Astrocyte (in vitro differentiated cells and primary cell): ENCODE results near the gene ANKRD36C. TPM values are rescaled to one million over a fixed set of nuclear protein-coding genes. Genes with fewer than 3 reads are reported as not detected.
A peak's percentile ranks its signal among the peaks of the same experiment; 100 is the strongest.
"Not testable (repeated sequence)": the region's sequence is repeated elsewhere in the genome, so short reads cannot be mapped to it uniquely, and the experiment has no call there.

ENCODE experiments used
- DNase-seq: peaks from one replicate; pipeline ENCODE4 v3.0.0-alpha.2; 2010; ENCODE audit warnings: low read depth
- FAIRE-seq: peaks from 2 replicates; lab custom pipeline; 2011; peaks lifted over from hg19 to GRCh38; lab: Jason Lieb, UNC
- H2AFZ ChIP-seq: 2 replicates; pipeline ENCODE4 v1.6.0; 2012; ENCODE audit warnings: low read depth, low read length, inconsistent platforms
- H3K27ac ChIP-seq: 2 replicates; pipeline ENCODE4 v1.5.1; 2011; ENCODE audit warnings: low read depth, low read length, inconsistent platforms
- H3K27me3 ChIP-seq: 2 replicates; pipeline ENCODE4 v1.6.0; 2011; ENCODE audit warnings: low read length, inconsistent platforms; ENCODE audit not compliant: insufficient read depth
- H3K36me3 ChIP-seq: 2 replicates; pipeline ENCODE4 v1.5.1; 2011; ENCODE audit warnings: low read length, inconsistent platforms; ENCODE audit not compliant: insufficient read depth
- H3K4me1 ChIP-seq: 2 replicates; pipeline ENCODE4 v1.5.1; 2011; ENCODE audit warnings: low read length, inconsistent platforms; ENCODE audit not compliant: insufficient read depth
- H3K4me2 ChIP-seq: 2 replicates; pipeline ENCODE4 v1.6.0; 2012; ENCODE audit warnings: low read length, inconsistent platforms
- H3K4me3 ChIP-seq: 2 replicates; pipeline ENCODE4 v1.5.1; 2011; ENCODE audit warnings: low read depth, mild to moderate bottlenecking, low read length, inconsistent platforms; ENCODE audit not compliant: insufficient read depth
- H3K79me2 ChIP-seq: 2 replicates; pipeline ENCODE4 v1.6.0; 2012; ENCODE audit warnings: mild to moderate bottlenecking, low read length, inconsistent platforms; ENCODE audit not compliant: insufficient read depth
- H3K9ac ChIP-seq: 2 replicates; pipeline ENCODE4 v1.6.0; 2012; ENCODE audit warnings: mild to moderate bottlenecking, low read length, inconsistent platforms
- H3K9me3 ChIP-seq: 2 replicates; pipeline ENCODE4 v1.5.1; 2012; ENCODE audit warnings: low read depth, mild to moderate bottlenecking, low read length, inconsistent platforms; ENCODE audit not compliant: insufficient read depth
- H4K20me1 ChIP-seq: 2 replicates; pipeline ENCODE4 v1.6.0; 2012; ENCODE audit warnings: low read length, inconsistent platforms; ENCODE audit not compliant: insufficient read depth
- H3K27ac Mint-ChIP-seq: one replicate; pipeline ENCODE4 v1.8.0; 2021; ENCODE audit warnings: mild to moderate bottlenecking, mixed read lengths; ENCODE audit not compliant: unreplicated experiment
- H3K27me3 Mint-ChIP-seq: one replicate; pipeline ENCODE4 v1.8.0; 2021; ENCODE audit warnings: low read depth, mixed read lengths; ENCODE audit not compliant: unreplicated experiment
- H3K36me3 Mint-ChIP-seq: one replicate; pipeline ENCODE4 v1.8.0; 2021; ENCODE audit warnings: low read depth, mixed read lengths; ENCODE audit not compliant: unreplicated experiment
- H3K4me1 Mint-ChIP-seq: one replicate; pipeline ENCODE4 v1.8.0; 2021; ENCODE audit warnings: low read depth, mixed read lengths; ENCODE audit not compliant: unreplicated experiment
- H3K4me3 Mint-ChIP-seq: one replicate; pipeline ENCODE4 v1.8.0; 2021; ENCODE audit warnings: mild to moderate bottlenecking, moderate library complexity, mixed read lengths; ENCODE audit not compliant: unreplicated experiment
- H3K9me3 Mint-ChIP-seq: one replicate; pipeline ENCODE4 v1.8.0; 2021; ENCODE audit warnings: mild to moderate bottlenecking, mixed read lengths; ENCODE audit not compliant: unreplicated experiment
- total RNA-seq: library from RNA; stranded (reverse); gene quantifications from 2 replicates; pipeline ENCODE4 v1.2.1, GENCODE V29; 2021

The ANKRD36C gene
- total RNA-seq, 1 donor from 2014 or later, result 24.7 TPM

DNA sequence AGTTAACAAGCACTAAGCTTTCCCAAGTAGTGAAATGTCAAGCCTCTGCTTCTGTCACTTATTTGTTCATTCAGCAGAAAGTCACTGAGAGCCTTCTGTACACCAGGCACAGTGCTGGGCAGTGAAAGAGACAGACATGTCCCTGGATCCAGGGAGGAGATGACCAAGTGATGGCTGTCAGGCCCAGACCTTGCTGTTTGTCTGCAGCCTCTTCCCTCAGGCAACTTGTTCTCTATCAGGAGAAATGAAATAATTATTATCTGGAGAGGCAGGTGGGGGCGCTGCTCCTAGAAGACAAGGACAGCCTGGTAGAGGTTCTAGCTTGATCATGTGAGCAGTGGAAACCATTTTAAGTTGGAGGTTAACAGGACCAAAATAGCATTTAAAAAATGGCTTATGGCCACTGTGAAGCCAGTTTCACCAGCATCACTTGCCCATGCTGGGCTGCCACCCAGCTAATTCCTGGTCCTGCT is 21.2 kb upstream of the ANKRD36C start:
- not testable (repeated sequence) for FAIRE-seq, H3K4me3 ChIP-seq, H3K4me2 ChIP-seq, H3K36me3 ChIP-seq, H3K9me3 Mint-ChIP-seq, H3K79me2 ChIP-seq, DNase-seq, H4K20me1 ChIP-seq, H3K9ac ChIP-seq, H3K27me3 ChIP-seq, H3K27ac ChIP-seq, H3K4me1 Mint-ChIP-seq, H3K9me3 ChIP-seq, H3K4me3 Mint-ChIP-seq, H3K27me3 Mint-ChIP-seq, H3K27ac Mint-ChIP-seq, H3K36me3 Mint-ChIP-seq, H2AFZ ChIP-seq, H3K4me1 ChIP-seq

DNA sequence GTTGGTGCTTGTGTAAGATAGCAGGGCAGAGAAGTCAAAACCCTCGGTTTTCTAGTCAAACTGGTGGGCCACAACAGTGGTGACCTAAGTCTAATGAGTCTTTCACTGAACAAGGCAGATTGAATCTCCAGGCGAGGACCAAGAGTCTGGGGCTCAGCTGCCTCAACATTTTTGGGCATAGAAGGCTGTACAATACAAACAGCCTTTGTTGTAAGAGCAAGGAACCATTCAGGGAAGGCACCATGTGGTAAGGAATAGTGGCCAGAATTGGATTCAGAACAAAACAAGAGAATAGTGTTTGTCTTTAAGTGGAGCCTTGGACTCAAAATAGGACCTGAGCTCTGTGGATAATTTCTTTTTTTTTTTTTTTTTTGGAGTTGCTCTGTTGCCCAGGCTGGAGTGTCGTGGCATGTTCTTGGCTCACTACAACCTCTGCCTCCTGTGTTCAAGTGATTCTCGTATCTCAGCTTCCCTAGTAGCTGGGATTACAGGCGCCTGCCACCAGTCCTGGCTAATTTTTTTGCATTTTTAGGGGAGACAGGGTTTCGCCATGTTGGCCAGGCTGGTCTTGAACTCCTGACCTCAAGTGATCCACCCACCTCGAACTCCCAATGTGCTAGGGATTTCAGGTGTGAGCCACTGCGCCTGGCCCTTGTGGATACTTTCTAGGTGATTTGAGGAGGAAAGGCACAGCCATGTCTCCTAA is 20.6 kb upstream of the ANKRD36C start:
- not testable (repeated sequence) for H3K36me3 Mint-ChIP-seq, H3K27ac ChIP-seq, H3K4me1 Mint-ChIP-seq, H3K4me2 ChIP-seq, H3K4me3 Mint-ChIP-seq, DNase-seq, H3K27ac Mint-ChIP-seq, H3K9me3 Mint-ChIP-seq, H3K4me1 ChIP-seq, H3K9me3 ChIP-seq, FAIRE-seq, H3K27me3 Mint-ChIP-seq, H2AFZ ChIP-seq, H3K27me3 ChIP-seq, H3K4me3 ChIP-seq, H3K36me3 ChIP-seq, H4K20me1 ChIP-seq, H3K79me2 ChIP-seq, H3K9ac ChIP-seq

DNA sequence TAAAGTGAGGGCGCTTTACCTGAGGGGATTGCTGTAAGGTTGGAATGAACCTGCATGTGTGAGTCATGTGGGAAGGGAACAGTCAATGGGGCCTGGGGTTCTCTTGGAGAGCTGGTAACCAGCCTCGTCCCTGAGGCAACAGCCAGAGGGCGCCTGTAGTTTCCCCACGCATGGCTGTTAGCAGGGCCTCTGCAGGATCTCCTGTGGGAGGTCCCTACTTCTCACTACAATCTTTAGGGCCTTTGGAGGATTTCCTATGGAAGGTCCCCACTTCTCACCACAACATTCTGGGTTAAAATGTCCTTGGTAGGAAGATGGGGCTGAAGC is 19.5 kb upstream of the ANKRD36C start:
- H3K36me3 ChIP-seq, DNase-seq, H3K9me3 ChIP-seq, H3K36me3 Mint-ChIP-seq, H3K9ac ChIP-seq, H2AFZ ChIP-seq, H3K79me2 ChIP-seq, H3K27ac Mint-ChIP-seq, H3K4me2 ChIP-seq, FAIRE-seq, H3K4me3 ChIP-seq, H4K20me1 ChIP-seq, H3K27me3 ChIP-seq, H3K4me1 ChIP-seq, H3K9me3 Mint-ChIP-seq, H3K4me1 Mint-ChIP-seq, H3K27ac ChIP-seq: not testable (repeated sequence)
- peak overlapping the region; percentile 62 for H3K4me3 Mint-ChIP-seq
- peaks cover 17% of the 10 kb centered on the region for H3K27me3 Mint-ChIP-seq

DNA sequence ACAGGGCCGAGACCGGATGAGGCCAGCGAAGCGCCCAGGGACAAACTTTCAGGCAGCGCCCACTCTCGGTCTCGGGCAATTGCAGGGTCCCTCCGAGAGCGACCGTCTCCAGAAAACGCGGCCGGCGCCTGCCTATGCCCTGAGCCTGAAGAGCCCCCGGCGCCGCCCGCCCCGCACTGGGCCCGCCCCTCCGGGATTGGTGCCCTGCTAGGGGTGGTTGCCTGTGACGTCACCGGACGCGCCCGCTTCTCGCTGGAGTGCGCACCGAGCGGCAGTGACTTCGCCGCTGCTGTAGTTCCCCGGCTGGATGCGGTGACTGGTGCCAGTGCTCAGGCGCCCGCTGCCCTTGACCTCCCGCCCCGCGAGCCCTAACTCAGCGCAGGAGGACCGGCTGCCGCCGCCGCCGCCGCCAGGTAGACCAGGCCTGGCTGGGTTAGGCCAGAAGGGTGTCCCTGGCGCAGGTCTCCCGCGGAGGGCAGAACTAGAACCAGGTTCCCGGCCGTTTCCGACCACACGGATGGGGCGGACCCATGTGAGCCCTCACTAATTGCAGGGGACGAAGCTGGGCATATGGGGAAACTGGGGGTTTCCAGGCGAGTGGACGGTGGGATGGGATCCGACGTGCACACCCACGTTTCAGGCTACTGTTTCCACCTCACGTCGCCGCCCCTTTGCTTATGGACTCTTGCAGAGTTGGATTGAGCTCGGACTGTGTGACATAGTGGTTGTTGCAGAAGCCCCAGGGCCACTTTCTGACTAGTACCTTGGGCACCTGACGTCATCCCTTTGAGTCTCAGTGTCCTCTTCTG is 18.9 kb upstream of the ANKRD36C start:
- not testable (repeated sequence) for H3K36me3 ChIP-seq, H3K4me1 Mint-ChIP-seq
- H3K4me3 Mint-ChIP-seq, result peak overlapping the region; percentile 84

GRCh38 chr2:96009833-96010232 is 18.2 kb upstream of the ANKRD36C start:
- Histone ChIP-seq H2AFZ (peak overlapping the region; percentile 69), H3K4me3 (peak overlapping the region; percentile 42), H3K4me2 (peak overlapping the region; percentile 78)
- not testable (repeated sequence) for DNase-seq, H3K27me3 ChIP-seq, FAIRE-seq, H3K9ac ChIP-seq, H3K4me1 ChIP-seq, H3K36me3 Mint-ChIP-seq, H3K9me3 ChIP-seq, H3K36me3 ChIP-seq, H4K20me1 ChIP-seq, H3K9me3 Mint-ChIP-seq, H3K4me1 Mint-ChIP-seq, H3K79me2 ChIP-seq, H3K27ac ChIP-seq
- Mint-ChIP-seq H3K27ac (peak overlapping the region; percentile 66), H3K27me3 (peaks cover 21% of the 10 kb centered on the region), H3K4me3 (peak overlapping the region; percentile 84)

More for the DNA sequence above, 18.9 kb upstream of the ANKRD36C start:
- H3K9me3 ChIP-seq, H3K27ac ChIP-seq, H3K4me1 ChIP-seq, FAIRE-seq, H3K9me3 Mint-ChIP-seq, H3K27me3 ChIP-seq, H3K79me2 ChIP-seq, H4K20me1 ChIP-seq, H3K36me3 Mint-ChIP-seq: not testable (repeated sequence)
- peak overlapping the region; percentile 42 for H3K4me3 ChIP-seq
- H3K4me2 ChIP-seq, result peak overlapping the region; percentile 78
- H2AFZ ChIP-seq, result peak overlapping the region; percentile 69
- DNase-seq, result peak; percentile 59
- H3K9ac ChIP-seq, result peak overlapping the region; percentile 46
- Mint-ChIP-seq H3K27me3 (peaks cover 17% of the 10 kb centered on the region), H3K27ac (peak overlapping the region; percentile 66)

GRCh38 chr2:96008051-96008450 is 16.4 kb upstream of the ANKRD36C start:
- H3K9me3 ChIP-seq, H3K36me3 ChIP-seq, H3K27ac Mint-ChIP-seq, H3K4me1 Mint-ChIP-seq, DNase-seq, H3K4me2 ChIP-seq, H3K9me3 Mint-ChIP-seq, H2AFZ ChIP-seq, FAIRE-seq, H4K20me1 ChIP-seq, H3K36me3 Mint-ChIP-seq, H3K4me3 ChIP-seq, H3K79me2 ChIP-seq, H3K27me3 ChIP-seq, H3K27ac ChIP-seq, H3K4me1 ChIP-seq, H3K4me3 Mint-ChIP-seq, H3K9ac ChIP-seq: not testable (repeated sequence)
- peaks cover 25% of the 10 kb centered on the region for H3K27me3 Mint-ChIP-seq
